GM19395 (cell line): ENCODE results near the gene GPRC5B.

Experiments used
- ATAC-seq: cut with Tn5 transposase; IDR thresholded peaks from one replicate; pipeline ENCODE4 v1.9.1; 2021; ENCODE audit warnings: mild to moderate bottlenecking, moderate library complexity; ENCODE audit not compliant: unreplicated experiment

The GPRC5B gene

DNA sequence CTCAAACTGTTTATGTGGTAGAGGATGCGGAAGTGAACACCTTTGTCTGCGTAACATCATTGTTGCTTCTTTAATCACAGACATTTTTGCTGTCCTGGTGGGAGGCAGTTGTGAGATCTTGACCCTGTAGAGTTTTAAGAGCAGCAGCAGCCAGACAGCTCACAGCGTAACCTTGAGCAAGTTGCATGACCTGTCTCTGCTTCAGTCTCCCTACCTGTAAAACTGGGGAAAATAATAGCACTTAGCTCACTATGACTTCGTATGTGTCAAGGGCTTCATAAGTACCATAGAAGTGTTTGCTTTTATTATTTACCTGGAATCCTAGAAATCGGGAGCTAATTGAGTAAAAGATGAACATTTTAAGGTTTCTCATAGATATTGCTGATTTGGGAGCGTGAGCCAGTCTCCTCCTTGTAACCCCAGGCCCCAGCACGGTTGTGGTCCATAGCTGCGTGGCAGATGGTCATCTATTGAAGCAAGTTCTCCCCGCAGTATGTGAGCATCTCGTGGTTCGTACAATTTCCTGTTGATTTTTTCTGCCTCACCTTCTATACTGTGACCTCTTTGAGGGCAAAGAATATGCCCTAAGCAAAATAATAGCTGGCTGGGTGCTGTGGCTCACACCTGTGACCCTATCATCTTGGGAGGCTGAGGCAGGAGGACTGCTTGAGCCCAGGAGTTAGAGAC, 34.4 kb downstream of the GPRC5B start:
- no peak for ATAC-seq

DNA sequence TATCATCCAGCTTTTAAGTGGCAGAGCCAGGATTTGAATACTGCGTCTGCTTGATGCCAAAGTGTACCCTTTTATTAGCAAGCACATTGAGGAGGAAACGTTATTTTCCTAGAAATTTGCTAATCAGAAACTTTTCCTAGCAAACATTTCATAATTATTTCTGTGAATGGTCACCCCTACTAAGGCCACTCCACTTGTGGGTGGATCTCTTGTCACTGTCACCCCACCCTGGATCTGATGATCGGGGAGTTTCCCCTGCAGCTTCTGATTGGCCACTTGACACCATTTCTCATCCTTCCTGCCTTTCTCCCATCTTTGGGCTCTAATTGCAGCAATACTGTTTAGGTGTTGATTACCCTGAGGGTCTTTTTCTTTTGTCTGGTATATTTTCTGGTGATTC, 35.9 kb downstream of the GPRC5B start:
- no peak for ATAC-seq

DNA sequence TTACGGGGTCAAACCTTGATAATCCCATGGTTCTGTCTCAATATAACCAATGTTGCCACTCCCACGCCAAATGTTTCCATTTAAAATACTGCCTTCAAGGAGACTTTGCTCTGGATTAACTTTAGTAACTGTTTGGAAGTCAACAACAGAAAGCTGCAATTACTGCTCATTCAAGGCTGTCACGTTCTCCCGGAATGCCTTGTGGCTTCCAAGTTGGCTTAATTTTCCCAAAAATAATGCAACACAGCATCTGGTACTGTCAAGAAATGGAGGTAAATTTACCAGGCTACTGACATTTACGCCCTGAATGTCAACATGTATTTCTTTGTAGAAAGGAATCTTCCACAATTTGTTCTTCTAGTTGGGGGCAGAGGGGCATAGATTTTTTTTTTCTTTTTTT, 38.2 kb downstream of the GPRC5B start:
- no peak for ATAC-seq

DNA sequence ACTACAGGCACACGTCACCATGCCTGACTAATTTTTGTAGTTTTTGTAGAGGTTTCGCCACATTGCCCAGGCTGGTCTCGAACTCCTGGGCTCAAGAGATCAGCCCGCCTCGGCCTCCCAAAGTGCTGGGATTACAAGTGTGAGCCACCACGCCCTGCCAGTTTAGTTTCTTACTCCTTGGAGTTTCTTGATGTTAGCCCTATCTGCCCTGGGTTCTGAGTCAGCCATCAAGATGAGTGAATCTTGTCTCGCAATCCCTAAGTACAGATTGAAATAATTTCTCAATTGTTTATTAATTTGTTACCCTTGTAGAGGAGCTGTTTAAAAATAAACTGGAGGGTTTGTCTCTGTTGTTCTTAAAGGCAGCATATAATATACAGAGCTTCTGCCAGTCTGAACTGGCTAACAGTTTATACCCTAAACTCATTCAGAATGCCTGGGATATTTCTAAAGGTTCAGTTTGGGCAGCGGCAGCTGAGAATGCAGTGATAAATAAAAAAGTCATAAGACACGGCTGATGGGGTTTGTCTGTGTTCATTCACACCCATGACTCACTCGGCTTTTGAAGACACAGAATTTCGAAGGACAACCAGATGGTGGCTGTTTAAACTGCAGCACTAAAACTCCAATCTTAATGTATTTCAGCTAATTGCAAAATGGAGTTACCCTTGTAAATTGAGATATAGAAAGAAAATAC, 39.6 kb downstream of the GPRC5B start:
- ATAC-seq = no peak

DNA sequence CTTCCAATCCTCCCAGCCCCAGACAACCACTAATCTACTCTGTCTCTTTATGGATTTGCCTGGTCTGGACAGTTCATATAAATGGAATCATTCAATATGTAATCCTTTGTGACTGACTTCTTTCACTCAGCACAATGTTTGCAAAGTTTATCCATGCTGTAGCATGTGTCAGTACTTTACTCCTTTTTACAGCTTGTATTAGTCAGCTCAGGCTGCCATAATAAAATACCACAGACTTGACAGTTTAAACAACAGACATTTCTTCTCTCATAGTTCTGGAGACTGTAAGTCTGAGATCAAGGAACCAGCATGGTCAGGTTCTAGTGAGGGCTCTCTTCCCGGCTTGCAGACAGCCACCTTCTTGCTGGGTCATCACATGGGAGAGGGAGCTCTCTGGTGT, 41.3 kb downstream of the GPRC5B start:
- no peak for ATAC-seq

DNA sequence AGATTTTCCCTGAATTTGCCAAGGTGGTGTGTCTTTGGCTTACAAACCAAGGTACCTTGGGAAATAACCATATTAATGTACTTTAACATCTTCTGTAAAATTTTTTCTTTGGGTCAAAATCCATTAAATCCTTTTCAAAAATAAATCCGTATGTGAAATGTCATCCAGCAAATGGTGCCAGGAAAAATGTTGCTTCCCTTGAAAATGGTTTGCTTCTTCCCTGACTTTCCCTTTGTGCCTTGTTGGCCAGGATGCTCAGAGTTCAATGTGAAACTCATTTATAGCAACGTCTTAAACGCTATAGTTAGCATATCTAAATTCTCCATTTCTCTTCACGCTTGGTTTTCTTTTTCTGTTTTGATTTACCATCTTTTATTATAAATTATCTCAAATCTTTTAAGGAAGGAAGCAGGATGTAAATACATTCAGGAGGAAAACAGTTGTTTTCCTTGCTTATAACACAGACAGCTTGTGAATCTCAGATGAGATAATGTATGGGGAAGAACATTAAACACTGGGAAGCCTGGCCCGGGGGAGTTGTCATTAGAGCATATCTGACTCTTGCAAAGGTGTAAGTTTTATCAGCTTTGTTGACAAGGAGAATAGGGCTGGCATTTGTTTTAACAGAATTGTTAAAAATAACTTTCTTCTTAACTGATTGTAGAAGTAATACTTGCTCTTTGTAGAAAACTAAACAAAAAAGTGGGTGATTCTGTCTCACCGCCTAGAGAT, 42.1 kb downstream of the GPRC5B start:
- ATAC-seq = no peak

DNA sequence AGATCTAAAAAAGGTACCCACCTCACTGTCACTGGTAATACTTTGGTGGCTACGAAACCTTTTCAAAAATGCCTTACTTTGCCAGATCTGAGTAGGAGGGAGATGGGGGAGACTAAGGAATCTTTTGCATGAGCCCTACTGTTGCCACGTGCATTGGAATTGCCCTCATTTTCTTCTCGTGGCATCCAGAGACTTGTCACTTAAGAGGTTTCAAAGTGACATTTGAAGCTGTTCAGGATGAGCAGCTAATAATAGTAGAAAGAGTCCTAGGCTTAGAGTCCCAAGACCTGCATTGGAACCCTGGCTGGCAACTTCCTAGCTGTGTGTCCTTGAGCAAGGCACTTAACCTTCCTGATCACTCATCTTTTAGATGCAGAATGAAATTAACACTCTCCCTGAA, 43.5 kb downstream of the GPRC5B start:
- no peak for ATAC-seq

DNA sequence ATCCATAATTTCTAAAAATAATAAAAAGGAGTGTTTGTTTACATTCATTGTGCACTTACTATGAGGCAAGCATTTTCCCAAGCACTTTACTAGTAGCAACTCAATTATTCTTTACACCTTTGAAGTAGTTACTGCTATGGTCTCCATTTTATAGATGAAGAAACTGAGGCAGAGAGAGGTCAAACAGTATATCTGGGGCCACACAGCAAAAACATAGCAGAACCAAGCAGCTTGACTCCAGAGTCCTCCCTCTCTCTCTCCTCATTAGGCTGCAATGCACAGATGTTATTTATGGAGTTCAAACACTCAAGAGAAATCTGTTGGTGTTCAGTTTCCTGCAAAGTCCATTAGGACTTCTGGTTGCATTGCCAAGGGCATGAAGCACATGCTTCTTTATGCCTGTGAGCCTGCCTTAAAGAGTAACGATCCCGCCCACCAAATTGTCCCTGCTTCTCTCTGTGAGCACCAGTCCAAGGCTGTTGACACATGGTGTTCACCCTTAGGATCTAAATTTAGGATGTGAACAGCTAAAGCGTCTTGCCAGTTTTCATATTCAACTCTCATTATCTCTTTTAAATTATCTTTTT, 44.0 kb downstream of the GPRC5B start:
- no peak for ATAC-seq

DNA sequence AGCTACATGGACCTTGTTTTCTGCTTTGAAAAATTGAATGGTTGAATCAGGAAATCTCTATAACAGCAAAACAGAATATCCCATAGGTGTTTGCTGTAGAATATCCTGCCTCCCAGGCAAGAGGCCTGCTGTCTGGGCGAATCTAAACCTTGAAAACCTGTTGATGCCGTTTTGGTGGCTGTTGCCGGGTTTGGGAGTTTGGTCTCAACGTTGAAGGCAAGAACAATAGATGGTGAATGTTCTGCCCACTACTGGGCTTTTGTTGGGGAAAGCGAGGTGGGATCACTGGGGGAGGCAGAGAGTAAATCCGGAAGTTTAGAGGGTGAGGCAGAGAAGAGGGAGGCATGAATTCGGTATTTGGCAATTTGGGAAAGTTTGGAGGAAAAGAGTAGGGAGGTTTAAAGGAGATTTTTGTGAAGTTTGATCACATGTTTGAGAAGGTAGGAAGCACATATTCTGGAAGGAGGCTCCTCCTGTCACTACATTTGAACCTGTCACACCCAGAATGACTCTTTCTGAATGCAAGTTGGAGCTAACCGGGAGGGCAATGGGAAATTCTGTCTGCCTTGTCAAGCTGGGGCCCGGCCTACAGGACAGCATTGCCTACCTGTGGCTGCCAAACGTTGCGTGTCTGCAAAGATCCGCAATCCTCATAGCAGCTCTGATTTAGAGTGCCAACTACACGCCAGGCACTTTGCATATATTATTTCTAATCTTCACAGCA, 46.5 kb downstream of the GPRC5B start:
- no peak for ATAC-seq

DNA sequence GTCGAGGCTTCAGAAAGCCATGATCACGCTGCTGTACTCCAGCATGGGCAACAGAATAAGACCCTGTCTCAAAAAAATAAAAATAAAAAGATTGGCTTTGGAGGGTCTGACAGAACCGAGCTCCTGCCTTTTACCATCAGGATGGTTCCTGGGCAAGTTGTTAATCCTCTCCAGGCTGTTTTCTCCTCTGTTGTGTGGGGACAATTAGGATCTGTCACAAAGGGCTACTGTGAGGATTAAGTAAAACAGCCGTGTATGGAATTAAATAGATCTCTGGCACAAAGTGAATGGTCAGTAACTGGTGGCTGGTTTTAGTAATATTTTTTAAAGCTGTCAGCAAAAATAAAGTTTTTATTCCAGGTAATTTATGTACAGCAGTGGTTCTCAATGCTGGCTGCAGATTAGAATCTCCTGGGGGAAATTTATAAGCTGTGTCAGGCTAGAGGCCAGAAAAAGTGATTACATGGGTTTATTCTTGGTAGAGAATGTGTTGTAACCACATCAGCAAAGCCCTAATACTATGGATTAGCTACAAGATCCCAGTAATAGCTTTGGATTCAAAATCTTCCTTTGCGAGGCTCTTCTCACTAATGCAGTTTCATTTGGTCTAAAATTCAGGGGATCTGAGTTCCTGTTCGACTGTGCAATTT, 47.2 kb downstream of the GPRC5B start:
- ATAC-seq = no peak

DNA sequence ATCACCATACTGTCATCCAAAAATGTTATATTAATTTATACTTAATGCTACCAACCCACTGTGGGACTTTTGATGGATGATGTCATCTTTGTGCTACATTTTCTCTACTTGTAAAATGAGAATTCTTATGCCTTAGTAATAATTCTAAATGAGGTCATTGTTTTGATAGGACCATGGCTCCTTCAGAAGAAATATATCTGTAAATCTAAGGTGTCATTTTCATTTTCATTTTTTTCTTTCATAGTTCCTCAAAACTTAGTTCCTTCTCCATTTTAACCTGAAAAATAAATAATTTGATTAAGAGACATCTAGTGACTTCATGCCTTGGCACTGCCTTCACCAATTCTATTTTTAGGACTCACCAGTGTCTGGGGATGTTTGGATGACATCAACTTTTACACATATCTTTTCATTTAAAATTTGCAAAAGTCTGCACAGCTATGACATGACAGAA, 48.7 kb downstream of the GPRC5B start:
- no peak for ATAC-seq

DNA sequence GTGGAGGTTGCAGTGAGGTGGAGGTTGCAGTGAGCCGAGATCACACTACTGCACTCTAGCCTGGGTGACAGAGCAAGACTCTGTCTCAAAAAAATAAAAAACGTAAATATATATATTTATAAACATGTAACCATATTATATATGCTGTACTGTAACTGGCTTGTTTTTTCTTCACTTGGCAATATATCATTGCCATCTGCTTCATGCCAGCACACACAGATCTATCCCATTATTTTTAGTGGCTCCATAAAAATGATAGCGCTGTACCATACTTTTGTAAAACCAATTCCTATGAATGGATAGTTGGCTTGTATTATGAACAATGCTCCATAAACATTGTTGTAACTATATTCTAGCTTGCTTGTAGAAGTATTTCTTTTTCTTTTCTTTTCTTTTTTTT, 49.5 kb downstream of the GPRC5B start:
- ATAC-seq = no peak

DNA sequence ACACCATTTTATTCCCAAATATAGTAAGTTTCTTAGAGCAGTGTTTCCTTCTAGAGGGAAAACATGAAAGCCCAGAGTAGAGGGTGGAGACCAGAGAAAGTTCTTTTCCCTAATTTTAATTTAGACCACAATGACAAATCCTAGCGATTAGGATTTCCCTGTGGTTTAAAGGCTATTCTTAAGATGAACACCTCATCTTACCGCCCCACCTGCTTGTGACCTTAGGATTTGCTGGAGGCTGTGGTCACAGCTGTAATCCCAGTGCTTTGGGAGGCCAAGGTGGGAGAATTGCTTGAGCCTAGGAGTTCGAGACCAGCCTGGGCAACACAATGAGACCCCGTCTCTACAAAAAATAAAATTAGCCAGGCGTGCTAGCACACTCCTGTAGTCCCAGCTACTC, 51.1 kb downstream of the GPRC5B start:
- no peak for ATAC-seq

DNA sequence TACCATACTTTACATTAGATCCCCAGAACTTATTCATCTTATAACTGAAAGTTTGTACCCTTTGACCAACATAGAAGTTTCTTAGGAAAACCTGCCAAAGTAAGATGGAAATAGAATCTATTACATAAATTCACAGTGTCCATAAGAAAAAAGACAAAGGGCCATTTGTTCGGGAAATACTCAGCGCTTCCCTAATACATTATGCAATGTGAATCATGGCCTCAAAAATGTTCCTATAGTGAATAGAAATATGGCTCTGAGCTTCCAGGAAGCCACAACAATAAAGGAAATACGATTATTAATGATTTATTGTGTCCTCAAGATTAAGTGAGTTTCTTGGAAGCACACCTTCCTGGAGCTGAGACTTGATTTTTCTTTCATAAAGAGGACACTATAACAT, 51.5 kb downstream of the GPRC5B start:
- no peak for ATAC-seq

DNA sequence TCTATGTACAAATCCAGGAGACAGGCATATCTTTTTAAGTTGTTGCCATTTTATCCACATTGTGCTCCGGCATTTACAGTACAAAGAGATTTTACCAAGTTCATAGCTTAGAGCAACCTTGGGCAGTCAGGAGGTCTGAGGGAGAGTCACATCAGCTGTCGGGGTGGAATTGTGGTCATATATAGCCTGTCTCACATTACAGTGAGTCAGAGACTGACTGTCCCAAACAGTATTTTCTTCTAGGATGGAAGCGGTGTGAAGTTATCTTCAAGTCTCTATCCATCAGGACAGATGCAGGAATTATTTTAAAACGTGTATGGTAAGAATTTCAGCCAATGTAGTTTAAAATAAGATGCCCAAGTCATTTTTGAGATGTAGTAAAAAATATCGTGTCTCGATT, 53.0 kb downstream of the GPRC5B start:
- no peak for ATAC-seq

DNA sequence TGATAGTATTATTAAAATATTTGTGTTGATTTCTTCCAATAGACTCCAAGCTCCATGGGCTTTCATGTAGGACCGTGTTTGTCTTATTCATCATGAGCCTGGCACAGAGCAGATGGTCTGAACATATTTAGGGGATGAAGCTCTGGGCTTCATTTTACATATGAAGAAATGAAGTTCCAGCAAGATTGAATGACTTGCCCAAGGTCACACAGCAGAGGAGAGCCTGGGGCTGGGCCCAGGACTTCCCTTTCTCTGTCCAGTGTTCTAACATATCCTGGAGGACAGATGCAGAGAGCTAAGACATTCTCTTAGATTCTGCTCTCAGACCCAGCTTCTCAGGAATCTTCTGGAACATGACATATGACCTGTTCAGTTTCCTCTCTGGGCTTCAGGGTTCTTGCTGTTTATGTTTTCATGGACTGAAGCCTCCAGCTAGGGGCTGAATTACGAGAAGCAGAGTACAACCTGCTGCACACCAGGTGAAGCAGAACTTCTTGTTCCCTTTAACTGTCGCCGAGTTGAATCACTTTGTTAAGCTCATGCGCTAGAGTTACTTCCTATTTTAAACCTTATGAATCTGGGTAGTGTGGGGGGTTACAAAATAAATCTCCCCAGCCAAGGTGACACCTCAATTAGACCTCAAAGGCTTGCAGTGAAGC, 53.6 kb downstream of the GPRC5B start:
- ATAC-seq = no peak

DNA sequence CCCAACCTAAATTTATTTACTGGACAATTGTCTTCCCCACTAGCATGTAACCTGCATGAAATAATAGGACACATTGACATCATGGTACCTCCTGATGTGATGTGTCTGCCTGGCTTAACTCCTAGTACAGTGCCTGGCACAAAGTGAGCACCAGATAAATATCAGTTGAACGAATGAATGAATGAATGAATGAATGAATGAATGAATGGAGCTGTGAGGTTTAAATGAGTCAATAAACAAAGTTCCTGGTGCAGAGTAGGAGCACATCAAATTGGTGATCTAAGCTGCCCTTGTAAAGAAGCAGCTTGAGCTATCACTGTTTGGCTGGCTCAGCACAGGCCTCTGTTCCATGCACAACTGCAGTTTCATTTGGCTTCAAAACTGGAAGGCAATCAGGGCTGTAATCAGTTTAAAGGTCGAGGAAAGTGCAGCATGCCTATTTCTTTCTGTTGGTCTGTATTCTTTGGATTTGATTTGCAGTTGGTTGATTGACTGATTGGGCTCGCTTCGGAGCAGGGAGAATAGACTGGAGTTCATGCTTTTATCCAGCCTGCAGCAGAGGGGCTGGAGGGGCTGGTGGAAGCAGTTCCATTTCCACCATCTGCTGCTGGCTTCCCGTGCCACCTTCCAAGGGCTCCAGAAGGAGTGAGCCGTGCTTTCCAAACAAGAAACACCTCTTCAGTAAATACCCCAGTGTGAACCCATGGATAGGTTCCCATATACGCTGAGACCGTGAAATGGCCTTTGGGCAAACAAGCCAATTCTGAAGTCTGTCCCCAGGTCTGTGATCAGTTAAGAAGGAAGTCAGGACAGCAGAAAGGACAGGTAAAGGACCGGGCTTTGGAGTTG, 54.6 kb downstream of the GPRC5B start:
- ATAC-seq = no peak

DNA sequence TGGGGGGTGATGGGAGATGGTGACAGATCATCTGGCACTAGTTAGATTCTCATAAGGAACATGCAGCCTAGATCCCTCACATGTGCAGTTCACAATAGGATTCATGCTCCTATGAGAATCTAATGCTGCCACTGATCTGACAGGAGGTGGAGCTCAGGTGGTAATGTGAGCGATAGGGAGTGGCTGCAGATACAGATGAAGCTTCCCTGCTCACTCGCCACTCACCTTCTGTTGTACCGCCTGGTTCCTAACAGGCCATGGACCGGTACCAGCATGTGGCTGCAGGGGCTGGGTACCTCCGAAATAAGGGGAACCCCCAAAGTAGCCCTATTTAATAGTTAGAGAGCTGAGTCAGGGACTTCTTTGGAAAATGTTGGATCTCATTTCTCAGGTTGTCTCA, 60.4 kb downstream of the GPRC5B start:
- ATAC-seq = no peak

DNA sequence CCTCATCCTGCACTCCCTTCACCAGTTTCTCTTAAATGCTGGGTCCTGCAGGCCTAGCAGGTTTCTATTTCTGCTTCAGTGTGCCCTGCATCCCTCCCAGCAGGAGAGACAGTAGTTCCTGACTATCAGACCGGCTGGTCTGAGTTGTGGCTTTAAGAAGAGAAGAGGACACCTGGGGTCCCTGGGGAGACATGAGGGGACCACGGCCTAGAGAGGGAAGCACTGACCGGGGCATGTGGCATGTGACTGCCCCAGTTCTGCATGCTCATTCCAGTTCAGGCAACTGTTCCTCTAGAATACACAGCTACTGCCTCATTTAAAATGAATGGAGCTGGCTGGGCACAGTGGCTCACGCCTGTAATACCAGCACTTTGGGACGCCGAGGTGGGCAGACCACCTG, 61.3 kb downstream of the GPRC5B start:
- no peak for ATAC-seq
